IPS-18c (cell line): ENCODE results near the gene TGIF1.

Experiments
- H3K4me3 ChIP-seq: 2 replicates; pipeline ENCODE4 v1.7.0; 2013; ENCODE audit warnings: low read depth, mild to moderate bottlenecking, low read length, moderate library complexity; ENCODE audit not compliant: insufficient read depth
- H3K9me3 ChIP-seq: one replicate; pipeline ENCODE4 v1.6.1; 2013; ENCODE audit warnings: mild to moderate bottlenecking, low read length, moderate library complexity; ENCODE audit not compliant: control insufficient read depth, insufficient read depth

TGIF1 gene

GRCh38 chr18:3491981-3492555 lies 42.1 kb downstream of the TGIF1 start:
- Histone ChIP-seq H3K4me3 (no peak overlapping the region), H3K9me3 (no peaks in the 10 kb centered on the region)

DNA sequence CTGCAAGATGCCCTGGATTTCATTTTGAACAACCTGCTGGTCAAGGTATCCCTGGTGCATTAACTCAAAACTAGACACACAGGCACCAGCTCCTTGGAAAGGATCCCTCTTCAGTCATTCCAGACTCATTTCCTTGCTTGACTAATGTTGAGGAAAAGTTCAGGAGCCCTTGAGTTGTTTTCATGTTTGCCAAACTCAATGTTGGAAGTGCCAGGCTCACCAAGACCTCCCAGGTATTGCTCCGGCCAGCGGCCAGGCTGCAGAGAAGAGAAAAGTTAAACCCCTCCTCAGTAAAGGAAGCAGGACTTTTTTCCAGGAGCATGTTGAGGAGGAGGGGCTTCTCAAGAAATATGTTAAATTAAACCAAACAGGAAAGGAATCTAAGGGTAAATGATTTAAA lies 42.7 kb downstream of the TGIF1 start:
- Histone ChIP-seq H3K4me3 (no peak overlapping the region), H3K9me3 (no peaks in the 10 kb centered on the region)

DNA sequence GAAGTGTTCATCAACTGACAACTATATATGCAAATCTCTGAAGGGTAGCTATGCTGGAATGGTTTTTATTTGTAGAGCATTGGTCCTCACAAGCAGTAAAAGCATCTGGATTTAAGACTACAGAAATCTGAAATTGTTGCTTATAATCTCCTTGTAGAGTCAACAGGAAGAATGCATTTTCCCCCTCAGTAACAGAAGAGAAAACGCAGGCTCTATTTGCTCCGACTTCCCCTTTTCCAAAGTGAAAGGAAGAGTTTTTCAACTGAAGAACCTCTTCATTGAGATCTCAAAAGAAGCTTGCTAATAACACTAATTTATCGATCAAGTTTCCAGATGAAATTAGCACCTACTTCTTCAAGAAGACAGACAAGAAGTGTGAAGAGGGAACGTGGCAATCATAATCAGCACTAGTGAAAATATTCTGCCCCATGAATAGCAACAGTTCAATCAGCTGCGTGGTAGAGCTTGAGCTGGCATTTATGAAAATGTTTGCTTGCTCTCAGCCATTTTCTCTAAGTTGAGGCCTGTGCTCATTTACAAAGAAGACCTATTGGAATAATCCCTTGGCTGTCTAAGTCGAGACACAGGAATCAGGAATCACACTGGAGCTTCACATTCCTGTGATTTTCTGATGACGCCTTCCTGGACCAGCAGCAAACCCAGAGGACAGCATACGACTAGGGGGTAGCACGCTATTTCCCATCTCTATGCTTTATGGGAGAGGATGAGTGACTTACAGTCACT lies 43.7 kb downstream of the TGIF1 start:
- H3K4me3 ChIP-seq = no peak overlapping the region
- H3K9me3 ChIP-seq = no peaks in the 10 kb centered on the region

GRCh38 chr18:3494245-3494526 lies 44.2 kb downstream of the TGIF1 start:
- H3K4me3 ChIP-seq = no peak overlapping the region
- H3K9me3 ChIP-seq = no peaks in the 10 kb centered on the region

DNA sequence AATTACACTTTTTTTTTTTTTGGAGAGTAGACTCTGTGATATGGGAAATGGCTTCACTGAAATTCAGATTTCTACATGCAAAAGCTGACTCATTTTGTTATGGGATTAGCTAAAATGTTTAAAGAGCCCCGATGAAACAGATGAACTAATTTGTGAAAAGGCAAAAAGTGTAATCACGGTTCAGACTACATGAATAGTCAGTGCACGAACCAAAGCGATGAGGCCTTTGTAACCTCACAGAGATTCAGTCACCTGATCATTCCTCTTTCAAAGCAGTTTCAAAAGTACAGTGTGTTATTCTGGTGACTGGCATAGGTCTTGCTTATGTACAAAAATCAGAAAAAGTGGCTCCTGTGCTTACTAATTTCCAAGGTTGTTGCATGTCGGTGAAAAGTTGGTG lies 44.6 kb downstream of the TGIF1 start:
- Histone ChIP-seq H3K9me3 (no peaks in the 10 kb centered on the region), H3K4me3 (no peak overlapping the region)

- Histone ChIP-seq H3K4me3 (no peak overlapping the region), H3K9me3 (no peaks in the 10 kb centered on the region)
These were observed 45.9 kb downstream of the TGIF1 start for GRCh38 chr18:3495691-3496430.

- H3K9me3 ChIP-seq = no peaks in the 10 kb centered on the region
- H3K4me3 ChIP-seq = peak overlapping the region; percentile 36
These were observed 48.9 kb downstream of the TGIF1 start for GRCh38 chr18:3498698-3499471.

- Histone ChIP-seq H3K9me3 (no peaks in the 10 kb centered on the region), H3K4me3 (peak overlapping the region; percentile 36)
These were observed 49.5 kb downstream of the TGIF1 start for GRCh38 chr18:3499501-3499900.

DNA sequence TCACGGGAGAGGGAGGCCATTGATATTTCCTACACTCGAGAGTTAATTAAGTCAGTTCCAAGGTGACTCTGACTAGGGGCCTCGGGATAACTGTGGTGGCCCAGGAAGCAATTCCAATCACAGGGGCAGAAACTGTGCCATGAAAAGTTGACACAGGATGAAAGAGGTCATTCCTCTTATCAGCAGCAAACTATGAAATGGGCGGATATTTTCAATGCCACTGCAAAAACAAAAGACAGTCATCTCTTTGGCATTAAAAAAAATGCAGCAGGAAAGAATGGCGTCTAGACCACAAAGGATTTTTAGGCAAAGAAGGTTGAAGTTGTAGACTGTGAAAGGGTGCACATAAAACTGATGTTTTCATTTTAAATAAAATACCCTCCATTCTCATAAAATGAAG lies 50.0 kb downstream of the TGIF1 start:
- H3K9me3 ChIP-seq = no peaks in the 10 kb centered on the region
- H3K4me3 ChIP-seq = no peak overlapping the region

DNA sequence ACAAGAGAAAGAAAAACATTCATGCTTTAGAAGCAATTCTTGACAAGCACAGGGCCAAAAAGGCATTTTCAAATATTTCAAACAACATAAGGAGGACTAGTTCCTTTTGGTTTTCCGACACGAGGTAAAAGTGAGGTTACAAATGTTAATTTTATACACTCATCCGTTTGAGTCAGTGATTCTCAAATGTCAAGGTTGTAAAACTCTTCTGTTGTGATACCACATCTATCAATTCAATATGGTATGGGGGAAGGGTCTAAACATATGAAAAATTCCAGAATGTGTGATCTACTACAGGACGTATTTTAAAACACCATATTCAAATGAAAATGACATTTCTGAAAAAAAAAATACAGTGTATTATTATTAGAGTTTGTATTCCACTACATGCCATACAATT lies 52.7 kb downstream of the TGIF1 start:
- H3K4me3 ChIP-seq = no peak overlapping the region

DNA sequence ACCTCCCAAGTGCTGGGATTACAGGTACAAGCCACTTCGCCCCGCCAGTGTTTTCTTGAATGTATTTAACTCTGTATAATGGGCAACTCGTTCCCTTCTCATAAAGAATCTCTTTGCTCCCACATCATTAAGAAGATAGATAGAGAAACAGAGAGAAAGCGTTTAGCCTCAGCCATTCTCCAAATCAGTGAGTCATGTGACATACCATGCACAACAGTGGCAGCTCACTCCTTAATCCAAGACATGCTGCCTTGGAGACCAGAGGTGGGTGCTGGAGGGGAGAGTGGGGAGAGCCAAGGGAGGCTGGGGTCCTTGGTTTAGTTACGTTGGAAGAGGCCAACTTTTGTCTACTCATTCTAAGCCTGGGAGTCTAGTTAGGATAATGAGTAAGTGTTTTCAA lies 54.7 kb downstream of the TGIF1 start:
- H3K4me3 ChIP-seq = no peak overlapping the region
- no peaks in the 10 kb centered on the region for H3K9me3 ChIP-seq

More for the DNA sequence above, 52.7 kb downstream of the TGIF1 start:
- no peaks in the 10 kb centered on the region for H3K9me3 ChIP-seq

GRCh38 chr18:3508576-3509549 lies 58.9 kb downstream of the TGIF1 start:
- no peak overlapping the region for H3K4me3 ChIP-seq
- no peaks in the 10 kb centered on the region for H3K9me3 ChIP-seq
